Hepatocyte (in vitro differentiated cells): ENCODE measurements around the gene INTS4. TPM values are rescaled to one million over a fixed set of nuclear protein-coding genes. Genes with fewer than 3 reads are reported as not detected.
"Not testable (repeated sequence)": the region's sequence is repeated elsewhere in the genome, so short reads cannot be mapped to it uniquely, and the experiment has no call there.

Experiments
- DNase-seq: peaks from one replicate; pipeline ENCODE4 v3.0.0-alpha.2; 2016; ENCODE audit warnings: low spot score
- H2AFZ ChIP-seq: fragments of 200-600 bp; sonication (generic); 2 replicates; pipeline ENCODE4 v1.6.0; 2016; ENCODE audit warnings: antibody characterized with exemption, mild to moderate bottlenecking
- H3K27ac ChIP-seq: fragments of 200-600 bp; sonication (generic); 2 replicates; pipeline ENCODE4 v1.5.1; 2016; ENCODE audit warnings: mild to moderate bottlenecking
- H3K27me3 ChIP-seq: fragments of 200-600 bp; sonication (generic); 2 replicates; pipeline ENCODE4 v1.6.1; 2016
- H3K36me3 ChIP-seq: fragments of 200-600 bp; sonication (generic); replicated peaks from 2 replicates; pipeline ENCODE4 v1.5.1; 2016; ENCODE audit warnings: low read depth; ENCODE audit not compliant: insufficient read depth
- H3K4me1 ChIP-seq: fragments of 200-600 bp; sonication (generic); 2 replicates; pipeline ENCODE4 v1.5.1; 2016; ENCODE audit warnings: mild to moderate bottlenecking, moderate library complexity; ENCODE audit not compliant: insufficient read depth
- H3K4me2 ChIP-seq: fragments of 200-600 bp; sonication (generic); 2 replicates; pipeline ENCODE4 v1.6.0; 2016
- H3K4me3 ChIP-seq: fragments of 200-600 bp; sonication (generic); 2 replicates; pipeline ENCODE4 v1.5.1; 2016; ENCODE audit warnings: mild to moderate bottlenecking
- H3K79me2 ChIP-seq: fragments of 200-600 bp; sonication (generic); 2 replicates; pipeline ENCODE4 v1.6.0; 2017; ENCODE audit warnings: mild to moderate bottlenecking
- H3K9me2 ChIP-seq: fragments of 200-600 bp; sonication (generic); replicated peaks from 2 replicates; pipeline ENCODE4 v1.6.0; 2017; ENCODE audit warnings: mild to moderate bottlenecking; ENCODE audit not compliant: insufficient read depth
- H3K9me3 ChIP-seq: fragments of 200-600 bp; sonication (generic); 2 replicates; pipeline ENCODE4 v1.5.1; 2016; ENCODE audit warnings: low read depth, mild to moderate bottlenecking
- H4K20me1 ChIP-seq: fragments of 200-600 bp; sonication (generic); 2 replicates; pipeline ENCODE4 v1.6.0; 2016; ENCODE audit warnings: mild to moderate bottlenecking; ENCODE audit not compliant: insufficient read depth, poor library complexity, severe bottlenecking
- EZH2 ChIP-seq: fragments of 200-600 bp; sonication (generic); IDR thresholded peaks from 2 replicates; pipeline ENCODE4 v1.6.1; 2016; ENCODE audit warnings: antibody characterized with exemption, mild to moderate bottlenecking, borderline replicate concordance
- EZH2phosphoT487 ChIP-seq: fragments of 200-600 bp; sonication (generic); IDR thresholded peaks from one replicate; pipeline ENCODE4 v1.6.1; 2018; ENCODE audit warnings: antibody characterized with exemption, mild to moderate bottlenecking, low read depth, moderate library complexity; ENCODE audit not compliant: unreplicated experiment, severe bottlenecking
- WGBS: methylation state at CpG from one replicate; pipeline ENCODE4 v1.1.6; 2016; ENCODE audit warnings: low lambda C conversion rate; ENCODE audit errors: missing lambda C conversion rate; 5-methylcytosine and 5-hydroxymethylcytosine counted together
- polyA plus RNA-seq: library from polyadenylated mRNA; unstranded; fragments of >200 nt; fragmentation: Nextera tagmentation; extraction: Ambion mirVana; gene quantifications from 2 replicates; pipeline ENCODE4 v1.2.1, GENCODE V29; 2016
- total RNA-seq: library from RNA; depleted of rRNA; stranded (reverse); fragments of >200 nt; gene quantifications from 2 replicates; pipeline ENCODE4 v1.2.3, GENCODE V29; 2014
- TF ChIP-seq, protein P1 (sequence below): fragments of 200-600 bp; sonication (generic); IDR thresholded peaks from 2 replicates; pipeline ENCODE4 v1.5.1; 2016; ENCODE audit warnings: antibody characterized with exemption, mild to moderate bottlenecking; ENCODE audit not compliant: poor library complexity

Gene INTS4
- total and polyA plus RNA-seq, 2 experiments from 2014 or later, result 24.0 to 28.0 TPM

- no peak overlapping the region for H3K4me3 ChIP-seq
- no peaks in the 10 kb centered on the region for H3K9me2 ChIP-seq
- no peaks in the 10 kb centered on the region for H3K36me3 ChIP-seq
- no peaks in the 10 kb centered on the region for H3K27me3 ChIP-seq
- no peak overlapping the region for H3K27ac ChIP-seq
- H3K79me2 ChIP-seq, result no peaks in the 10 kb centered on the region
- H3K4me2 ChIP-seq, result no peak overlapping the region
- TF ChIP-seq, protein P1, sequence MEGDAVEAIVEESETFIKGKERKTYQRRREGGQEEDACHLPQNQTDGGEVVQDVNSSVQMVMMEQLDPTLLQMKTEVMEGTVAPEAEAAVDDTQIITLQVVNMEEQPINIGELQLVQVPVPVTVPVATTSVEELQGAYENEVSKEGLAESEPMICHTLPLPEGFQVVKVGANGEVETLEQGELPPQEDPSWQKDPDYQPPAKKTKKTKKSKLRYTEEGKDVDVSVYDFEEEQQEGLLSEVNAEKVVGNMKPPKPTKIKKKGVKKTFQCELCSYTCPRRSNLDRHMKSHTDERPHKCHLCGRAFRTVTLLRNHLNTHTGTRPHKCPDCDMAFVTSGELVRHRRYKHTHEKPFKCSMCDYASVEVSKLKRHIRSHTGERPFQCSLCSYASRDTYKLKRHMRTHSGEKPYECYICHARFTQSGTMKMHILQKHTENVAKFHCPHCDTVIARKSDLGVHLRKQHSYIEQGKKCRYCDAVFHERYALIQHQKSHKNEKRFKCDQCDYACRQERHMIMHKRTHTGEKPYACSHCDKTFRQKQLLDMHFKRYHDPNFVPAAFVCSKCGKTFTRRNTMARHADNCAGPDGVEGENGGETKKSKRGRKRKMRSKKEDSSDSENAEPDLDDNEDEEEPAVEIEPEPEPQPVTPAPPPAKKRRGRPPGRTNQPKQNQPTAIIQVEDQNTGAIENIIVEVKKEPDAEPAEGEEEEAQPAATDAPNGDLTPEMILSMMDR, result no peak
- no peak for TF ChIP-seq EZH2phosphoT487
- no peaks in the 10 kb centered on the region for H3K4me1 ChIP-seq
- no peak overlapping the region for H2AFZ ChIP-seq
- DNase-seq, result no peak
- no peaks in the 10 kb centered on the region for H4K20me1 ChIP-seq
- WGBS, result 71% methylated on average over 1 of the region's 1 CpG
- H3K9me3 ChIP-seq, result no peaks in the 10 kb centered on the region
Observed at GRCh38 chr11:77866336-77866735, 128.1 kb downstream of the INTS4 start.

DNA sequence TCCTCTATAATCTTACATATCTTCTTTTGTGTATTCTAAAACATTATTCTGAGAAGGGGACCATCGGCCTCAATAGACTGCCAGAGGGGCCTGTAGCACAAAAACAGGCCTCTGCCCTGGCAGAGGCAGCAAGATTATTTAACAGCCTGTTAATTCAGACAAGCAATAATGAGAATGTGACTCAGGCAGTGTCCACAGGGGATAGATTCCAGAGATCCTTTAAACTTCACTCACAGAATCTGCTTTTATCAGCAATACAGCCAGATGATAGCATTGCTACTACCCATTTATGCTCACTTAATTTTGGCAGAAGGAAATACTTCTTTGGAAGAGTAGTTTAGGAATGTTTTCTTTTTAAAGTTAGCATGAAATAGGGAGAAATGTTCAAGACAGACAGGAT lies 128.7 kb downstream of the INTS4 start:
- H3K4me2 ChIP-seq, result no peak overlapping the region

DNA sequence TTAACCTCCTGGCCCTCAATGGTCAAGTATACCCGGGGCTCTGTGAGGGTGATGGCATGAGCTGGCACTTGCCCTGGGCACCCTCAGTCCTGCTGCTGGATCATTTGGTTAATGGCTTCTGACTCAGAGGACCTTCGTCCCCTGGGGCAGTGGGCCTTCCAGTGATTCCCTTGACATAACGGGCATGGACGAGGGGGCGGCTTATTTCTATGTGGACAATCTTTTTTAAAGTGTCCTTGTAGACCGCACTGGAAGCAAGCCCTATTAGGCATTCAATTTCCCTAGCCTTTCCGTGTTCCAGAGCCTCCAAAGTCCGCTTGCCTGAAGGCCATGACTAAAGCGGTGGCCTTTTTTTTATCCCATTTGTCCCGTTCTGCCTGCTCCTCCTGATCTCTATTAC lies 133.0 kb downstream of the INTS4 start:
- H3K9me3 ChIP-seq, H3K9me2 ChIP-seq, H3K27me3 ChIP-seq, H3K4me2 ChIP-seq, H3K4me3 ChIP-seq, H3K4me1 ChIP-seq, H4K20me1 ChIP-seq, H3K36me3 ChIP-seq, H3K27ac ChIP-seq, H2AFZ ChIP-seq, DNase-seq, H3K79me2 ChIP-seq: not testable (repeated sequence)
- WGBS, result 93% methylated on average over 10 of the region's 10 CpGs

More for the DNA sequence above, 128.7 kb downstream of the INTS4 start:
- Histone ChIP-seq H3K36me3 (no peaks in the 10 kb centered on the region), H3K27ac (no peak overlapping the region), H2AFZ (no peak overlapping the region), H3K4me1 (no peaks in the 10 kb centered on the region), H3K27me3 (no peaks in the 10 kb centered on the region), H3K79me2 (no peaks in the 10 kb centered on the region), H4K20me1 (no peaks in the 10 kb centered on the region), H3K9me2 (no peaks in the 10 kb centered on the region), H3K4me3 (no peak overlapping the region), H3K9me3 (no peaks in the 10 kb centered on the region)
- no peak for DNase-seq
- 52% methylated on average over 1 of the region's 1 CpG for WGBS
- no peak for TF ChIP-seq EZH2phosphoT487
- TF ChIP-seq, protein P1, result no peak
- no peak for TF ChIP-seq EZH2

DNA sequence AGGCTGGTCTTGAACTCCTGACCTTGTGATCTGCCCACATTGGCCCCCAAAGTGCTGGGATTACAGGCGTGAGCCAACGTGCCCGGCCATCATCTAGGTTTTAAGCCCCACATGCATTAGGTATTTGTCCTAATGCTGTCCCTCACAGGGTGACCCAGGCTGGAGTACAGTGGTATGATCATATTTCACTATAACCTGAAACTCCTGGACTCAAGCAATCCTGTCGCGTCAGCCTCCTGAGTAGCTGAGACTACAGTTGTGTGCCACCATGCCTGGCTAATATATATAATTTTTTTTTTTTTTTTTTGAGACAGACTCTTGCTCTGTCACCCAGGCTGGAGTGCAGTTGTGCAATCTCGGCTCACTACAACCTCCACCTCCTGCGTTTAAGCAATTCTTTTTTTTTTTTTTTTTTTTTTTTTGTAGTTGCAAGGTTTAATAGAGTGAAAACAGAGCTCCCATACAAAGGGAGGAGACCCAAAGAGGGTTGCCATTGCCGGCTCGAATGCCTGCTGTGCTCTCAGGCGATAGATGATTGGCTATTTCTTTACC lies 136.5 kb downstream of the INTS4 start:
- H2AFZ ChIP-seq, H3K4me1 ChIP-seq, H3K4me2 ChIP-seq, H3K27ac ChIP-seq, H3K79me2 ChIP-seq, H3K9me3 ChIP-seq, H3K27me3 ChIP-seq, H4K20me1 ChIP-seq, H3K9me2 ChIP-seq, H3K4me3 ChIP-seq, DNase-seq, H3K36me3 ChIP-seq: not testable (repeated sequence)
- 88% methylated on average over 10 of the region's 10 CpGs for WGBS

GRCh38 chr11:77854838-77855237 lies 139.6 kb downstream of the INTS4 start:
- no peaks in the 10 kb centered on the region for H3K36me3 ChIP-seq
- H2AFZ ChIP-seq, result no peak overlapping the region
- H3K4me2 ChIP-seq, result no peak overlapping the region
- H3K9me2 ChIP-seq, result no peaks in the 10 kb centered on the region
- H3K79me2 ChIP-seq, result no peaks in the 10 kb centered on the region
- DNase-seq, result no peak
- H3K27me3 ChIP-seq, result no peaks in the 10 kb centered on the region
- H3K27ac ChIP-seq, result no peak overlapping the region
- 100% methylated on average over 2 of the region's 2 CpGs for WGBS
- H3K9me3 ChIP-seq, result peaks cover 7% of the 10 kb centered on the region
- H3K4me1 ChIP-seq, result no peaks in the 10 kb centered on the region
- no peak for TF ChIP-seq EZH2phosphoT487
- no peak for TF ChIP-seq EZH2
- TF ChIP-seq, protein P1, result no peak
- H4K20me1 ChIP-seq, result no peaks in the 10 kb centered on the region
- H3K4me3 ChIP-seq, result no peak overlapping the region
